Muscle layer of colon (tissue), 2 donors: Measurements from ENCODE around the gene SH3BP4.
"Not testable (repeated sequence)": the region's sequence is repeated elsewhere in the genome, so short reads cannot be mapped to it uniquely, and the experiment has no call there.

ENCODE experiments used
- H3K27ac ChIP-seq: one replicate; pipeline ENCODE4 v1.7.0; 2013; ENCODE audit warnings: low read depth, mild to moderate bottlenecking, low read length, moderate library complexity
- H3K27me3 ChIP-seq, 2 donors: one replicate each; pipeline ENCODE4 v1.7.0; 2013; ENCODE audit warnings: low read length in 2 of 2, mild to moderate bottlenecking in 2 of 2; ENCODE audit not compliant: insufficient read depth in 2 of 2, control insufficient read depth in 1 of 2
- H3K36me3 ChIP-seq: one replicate; pipeline ENCODE4 v1.7.0; 2013; ENCODE audit warnings: mild to moderate bottlenecking, low read length; ENCODE audit not compliant: insufficient read depth
- H3K4me1 ChIP-seq: one replicate; pipeline ENCODE4 v1.7.0; 2013; ENCODE audit warnings: mild to moderate bottlenecking, low read length; ENCODE audit not compliant: insufficient read depth
- H3K4me3 ChIP-seq, 2 donors: one replicate each; pipeline ENCODE4 v1.7.0; 2013; ENCODE audit warnings: low read length in 2 of 2, low read depth in 1 of 2, mild to moderate bottlenecking in 1 of 2, moderate library complexity in 1 of 2
- H3K9ac ChIP-seq: one replicate; pipeline ENCODE4 v1.7.0; 2013; ENCODE audit warnings: low read length
- H3K9me3 ChIP-seq: one replicate; pipeline ENCODE4 v1.7.0; 2013; ENCODE audit warnings: mild to moderate bottlenecking, low read length
- donor health status: abdominal sarcoma.
- donor health status: Adenocarcinoma of cecum.

Gene SH3BP4

DNA sequence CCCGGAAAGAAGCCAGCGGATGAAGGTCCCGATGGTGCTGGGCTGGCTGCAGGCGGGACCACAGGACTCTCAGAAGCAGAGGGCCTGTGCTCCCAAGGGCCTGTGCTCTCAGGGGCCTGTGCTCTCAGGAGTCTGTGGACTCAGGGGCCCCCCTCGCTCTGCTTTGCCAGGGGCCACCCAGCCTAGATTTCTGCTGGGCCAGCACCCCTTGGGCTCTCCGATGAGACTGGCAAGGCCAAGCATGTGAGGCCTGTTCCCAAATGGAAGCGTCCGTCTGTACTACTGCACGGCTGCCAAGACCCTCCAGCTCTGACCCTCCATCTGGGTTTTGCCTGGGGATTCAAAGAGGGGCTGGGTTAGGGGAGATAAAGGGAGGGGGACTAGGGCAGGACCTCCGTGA is 54.6 kb downstream of the SH3BP4 start:
- no peak overlapping the region for H3K4me3 ChIP-seq
- H3K9me3 ChIP-seq = no peaks in the 10 kb centered on the region
- no peak overlapping the region for H3K9ac ChIP-seq
- H3K4me1 ChIP-seq = no peaks in the 10 kb centered on the region
- H3K27me3 ChIP-seq = no peaks in the 10 kb centered on the region
- H3K27ac ChIP-seq = no peak overlapping the region
- H3K36me3 ChIP-seq = no peaks in the 10 kb centered on the region

DNA sequence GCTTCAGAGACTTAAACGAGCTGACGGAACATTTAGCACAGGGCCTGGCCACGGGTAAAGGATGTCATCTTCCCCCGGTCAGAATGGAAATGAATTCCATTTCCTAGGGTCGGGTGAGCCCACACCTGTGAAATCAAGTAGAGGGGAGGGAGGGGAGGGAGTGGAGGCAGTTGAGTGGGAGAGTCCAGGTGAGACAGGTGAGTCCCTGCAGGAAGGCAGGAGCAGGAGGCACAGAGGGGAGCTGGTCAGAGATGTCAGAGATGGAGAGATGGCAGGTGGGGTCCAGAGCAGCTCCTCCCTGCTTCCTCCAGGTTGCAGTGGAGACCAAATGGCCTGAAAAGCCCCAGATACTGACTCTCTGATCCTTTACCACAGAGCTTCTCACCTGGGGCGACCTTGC is 55.2 kb downstream of the SH3BP4 start:
- Histone ChIP-seq H3K4me1 (no peaks in the 10 kb centered on the region), H3K36me3 (no peaks in the 10 kb centered on the region), H3K27me3 (no peaks in the 10 kb centered on the region), H3K27ac (no peak overlapping the region), H3K9me3 (no peaks in the 10 kb centered on the region), H3K9ac (no peak overlapping the region), H3K4me3 (no peak overlapping the region)

DNA sequence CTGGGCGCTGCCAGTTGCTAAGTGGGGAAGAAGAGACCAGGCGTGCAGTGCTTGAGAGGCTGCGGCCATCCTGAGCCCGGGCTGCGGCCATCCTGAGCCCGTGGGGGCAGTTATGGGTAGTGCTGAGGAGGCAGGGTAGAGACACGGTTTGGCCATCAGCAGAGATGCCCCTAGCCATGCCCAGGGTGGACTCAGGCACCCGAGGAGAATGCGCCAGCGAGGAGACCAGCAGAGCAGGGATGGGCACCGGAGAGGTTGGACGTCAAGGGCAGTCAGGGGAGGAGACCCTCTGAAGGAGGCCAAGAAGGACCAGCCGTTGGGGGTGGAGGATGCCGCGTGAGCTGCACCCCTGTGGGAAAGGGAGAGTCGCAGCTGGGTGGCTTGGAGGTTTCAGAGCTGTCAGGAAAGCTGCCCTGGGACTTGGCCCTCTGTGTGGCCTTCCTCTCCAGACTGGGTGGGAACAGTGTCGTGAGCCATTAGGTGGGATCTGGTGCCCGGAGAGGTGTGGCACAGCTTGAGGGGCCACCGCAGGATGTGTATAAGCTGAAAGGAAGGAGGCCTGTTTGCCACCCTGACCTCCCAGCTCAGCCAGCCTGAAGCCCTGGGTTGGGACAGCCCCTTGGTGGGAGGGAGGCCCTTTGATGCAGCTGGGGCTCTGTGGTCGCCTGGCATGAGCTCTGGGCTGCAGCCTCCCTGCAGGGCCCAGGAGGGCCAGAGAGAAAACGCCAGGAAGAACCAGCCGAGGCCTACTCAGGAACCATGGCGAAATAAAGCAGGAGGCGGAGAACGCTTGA is 56.0 kb downstream of the SH3BP4 start:
- Histone ChIP-seq H3K36me3 (no peaks in the 10 kb centered on the region), H3K27me3 (no peaks in the 10 kb centered on the region), H3K4me1 (no peaks in the 10 kb centered on the region), H3K27ac (no peak overlapping the region), H3K4me3 (no peak overlapping the region), H3K9me3 (no peaks in the 10 kb centered on the region), H3K9ac (no peak overlapping the region)

DNA sequence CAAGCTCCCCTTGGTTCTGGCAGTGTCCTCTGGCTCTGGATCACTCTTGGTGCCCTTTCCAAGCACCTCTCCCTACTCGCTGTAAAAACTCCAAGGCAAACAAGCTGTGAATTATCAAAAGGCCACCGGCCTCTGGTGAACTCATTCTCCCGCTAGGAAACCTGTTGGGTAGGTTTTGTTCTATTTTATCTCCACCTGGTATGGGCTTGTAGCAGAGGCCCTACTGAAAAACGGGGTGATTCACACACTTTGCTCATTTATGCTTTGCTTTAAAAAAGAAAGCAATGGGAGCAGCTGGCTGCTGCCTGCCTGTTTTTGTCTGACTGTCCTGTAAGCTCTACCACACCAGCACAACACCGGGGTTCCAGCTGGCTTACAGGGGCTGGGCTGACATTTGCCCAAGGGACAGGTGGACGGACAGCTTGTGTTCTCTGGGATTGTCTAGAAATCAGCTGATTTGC is 56.8 kb downstream of the SH3BP4 start:
- Histone ChIP-seq H3K4me3 (no peak overlapping the region), H3K27me3 (no peaks in the 10 kb centered on the region), H3K36me3 (no peaks in the 10 kb centered on the region), H3K9me3 (no peaks in the 10 kb centered on the region), H3K27ac (no peak overlapping the region), H3K9ac (no peak overlapping the region), H3K4me1 (no peaks in the 10 kb centered on the region)

DNA sequence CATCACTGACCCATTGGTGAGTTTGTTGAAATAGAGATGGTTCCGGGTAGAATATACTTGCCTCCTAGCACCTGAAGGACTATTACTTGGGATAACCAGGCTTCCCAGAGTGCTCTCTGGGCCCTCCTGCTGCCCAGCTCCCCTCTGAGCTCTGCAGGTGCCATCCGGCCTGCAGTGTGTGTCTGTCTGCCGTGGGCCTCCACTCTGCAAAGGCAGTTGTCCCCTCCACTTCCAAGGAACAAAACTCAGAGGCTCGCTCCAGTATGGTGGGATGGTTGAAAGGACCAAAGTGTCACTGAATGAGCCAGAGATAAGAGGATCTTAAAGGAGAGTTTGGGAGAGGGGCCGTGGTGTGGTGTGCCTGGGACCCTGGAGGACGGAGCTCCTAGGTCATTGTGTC is 57.3 kb downstream of the SH3BP4 start:
- H3K4me3 ChIP-seq = no peak overlapping the region
- no peaks in the 10 kb centered on the region for H3K4me1 ChIP-seq
- no peak overlapping the region for H3K27ac ChIP-seq
- H3K36me3 ChIP-seq = no peaks in the 10 kb centered on the region
- no peak overlapping the region for H3K9ac ChIP-seq
- no peaks in the 10 kb centered on the region for H3K27me3 ChIP-seq
- no peaks in the 10 kb centered on the region for H3K9me3 ChIP-seq

DNA sequence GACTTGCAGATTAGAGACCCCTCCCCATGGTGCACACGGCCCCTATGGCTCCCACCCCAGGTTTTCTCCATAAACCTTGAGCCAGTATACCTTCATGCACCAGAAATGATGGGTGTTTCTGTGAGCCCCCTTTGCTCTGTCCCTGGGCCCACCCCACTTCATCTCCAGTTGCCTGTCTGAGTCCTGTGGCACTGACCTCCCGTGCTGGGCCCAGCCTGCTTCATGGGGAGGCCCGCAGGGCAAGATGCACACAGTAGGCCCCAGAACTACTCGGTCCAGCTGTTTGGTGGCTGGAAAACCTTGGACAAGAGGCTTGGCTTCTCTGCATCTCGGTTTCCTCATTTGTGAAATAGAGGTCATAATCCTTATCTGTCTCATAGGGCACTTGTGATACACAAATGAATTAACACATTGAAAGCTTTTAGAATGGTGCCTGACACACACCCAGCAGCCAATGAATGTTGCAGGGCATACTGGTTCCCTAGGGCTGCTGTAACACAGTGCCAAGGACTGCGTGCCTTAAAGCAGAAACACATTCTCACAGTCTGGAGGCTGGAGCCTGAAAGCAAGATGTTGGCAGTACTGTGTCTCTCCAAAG is 58.4 kb downstream of the SH3BP4 start:
- Histone ChIP-seq H3K36me3 (no peaks in the 10 kb centered on the region), H3K4me1 (no peaks in the 10 kb centered on the region), H3K27ac (no peak overlapping the region), H3K4me3 (no peak overlapping the region), H3K9ac (no peak overlapping the region), H3K9me3 (peaks cover 3% of the 10 kb centered on the region), H3K27me3 (no peaks in the 10 kb centered on the region)

DNA sequence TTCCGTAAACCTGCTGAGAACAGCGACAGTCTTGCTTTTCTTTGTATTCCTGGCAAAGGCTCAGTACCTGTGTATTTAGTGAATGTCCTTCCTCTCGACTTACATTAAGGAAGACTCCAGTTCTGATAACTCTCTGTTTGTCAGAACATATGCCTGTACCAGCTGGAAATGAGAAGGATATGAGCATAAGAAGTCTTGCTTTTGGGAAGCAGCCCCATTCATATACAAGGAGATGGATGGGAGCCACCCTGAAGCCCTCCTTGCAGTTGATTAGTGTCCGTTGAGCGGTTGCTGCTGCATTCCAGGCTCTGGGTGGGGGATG is 59.8 kb downstream of the SH3BP4 start:
- Histone ChIP-seq H3K36me3 (no peaks in the 10 kb centered on the region), H3K9me3 (peaks cover 6% of the 10 kb centered on the region), H3K4me1 (no peaks in the 10 kb centered on the region)

DNA sequence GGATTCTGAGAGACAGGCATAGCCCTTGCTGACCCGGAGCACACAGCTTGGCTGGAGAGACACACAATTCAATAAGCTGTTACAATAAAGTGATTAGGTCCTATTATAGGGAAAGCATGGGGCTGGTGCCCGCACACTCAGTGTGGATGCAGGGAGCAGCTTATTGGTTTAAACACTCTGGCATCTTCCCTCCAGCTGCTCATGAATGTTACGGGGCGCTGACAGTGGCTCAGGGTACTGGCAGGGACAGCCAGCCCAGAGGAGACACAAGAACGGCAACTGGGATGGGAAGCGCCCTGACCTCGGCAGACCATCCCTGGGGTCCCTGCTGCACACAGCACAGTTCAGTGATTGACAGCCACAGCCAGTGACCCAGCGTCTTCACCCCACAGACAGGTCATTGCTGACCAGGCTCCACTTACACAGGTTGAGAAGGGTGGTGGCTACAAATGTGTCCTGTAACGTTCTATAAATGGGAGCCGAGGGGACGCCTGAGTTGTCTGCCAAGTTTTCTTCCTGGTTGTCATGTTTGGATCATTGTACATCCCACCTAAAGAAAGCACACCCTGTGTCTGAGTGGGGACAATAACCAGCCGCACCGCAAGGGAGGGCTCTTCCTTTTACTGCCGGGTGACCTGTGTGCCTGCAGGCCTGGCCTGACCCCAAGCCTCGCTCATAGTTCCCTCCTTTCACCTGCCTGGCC is 60.3 kb downstream of the SH3BP4 start:
- Histone ChIP-seq H3K9me3 (peaks cover 6% of the 10 kb centered on the region), H3K36me3 (no peaks in the 10 kb centered on the region), H3K27me3 (no peaks in the 10 kb centered on the region), H3K9ac (no peak overlapping the region), H3K4me3 (no peak overlapping the region), H3K27ac (no peak overlapping the region), H3K4me1 (no peaks in the 10 kb centered on the region)

More for the DNA sequence above, 59.8 kb downstream of the SH3BP4 start:
- Histone ChIP-seq H3K4me3 (no peak overlapping the region), H3K9ac (no peak overlapping the region), H3K27ac (no peak overlapping the region), H3K27me3 (no peaks in the 10 kb centered on the region)

DNA sequence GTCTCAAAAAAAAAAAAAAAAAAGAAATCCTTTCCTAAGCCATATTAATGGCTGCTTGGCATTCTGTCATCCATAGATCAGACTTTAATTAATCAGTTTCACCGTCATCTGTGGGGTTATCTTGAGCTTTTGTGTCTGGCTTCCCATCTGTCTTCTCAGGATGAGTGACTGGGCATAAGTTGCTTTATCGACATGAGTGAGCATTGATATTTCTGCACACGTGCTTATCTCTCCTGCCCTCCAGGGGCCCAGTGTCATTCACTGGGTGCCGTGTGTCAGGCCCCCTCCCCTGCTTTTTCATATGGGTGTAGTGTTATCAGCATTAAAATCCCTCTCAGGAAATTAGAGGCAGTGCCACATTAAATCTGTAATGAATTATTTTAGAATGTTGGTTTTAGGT is 65.6 kb downstream of the SH3BP4 start:
- H3K36me3 ChIP-seq = no peaks in the 10 kb centered on the region
- no peak overlapping the region for H3K4me3 ChIP-seq
- no peaks in the 10 kb centered on the region for H3K4me1 ChIP-seq
- H3K27me3 ChIP-seq = no peaks in the 10 kb centered on the region
- H3K9ac ChIP-seq = no peak overlapping the region
- peaks cover 6% of the 10 kb centered on the region for H3K9me3 ChIP-seq
- no peak overlapping the region for H3K27ac ChIP-seq

DNA sequence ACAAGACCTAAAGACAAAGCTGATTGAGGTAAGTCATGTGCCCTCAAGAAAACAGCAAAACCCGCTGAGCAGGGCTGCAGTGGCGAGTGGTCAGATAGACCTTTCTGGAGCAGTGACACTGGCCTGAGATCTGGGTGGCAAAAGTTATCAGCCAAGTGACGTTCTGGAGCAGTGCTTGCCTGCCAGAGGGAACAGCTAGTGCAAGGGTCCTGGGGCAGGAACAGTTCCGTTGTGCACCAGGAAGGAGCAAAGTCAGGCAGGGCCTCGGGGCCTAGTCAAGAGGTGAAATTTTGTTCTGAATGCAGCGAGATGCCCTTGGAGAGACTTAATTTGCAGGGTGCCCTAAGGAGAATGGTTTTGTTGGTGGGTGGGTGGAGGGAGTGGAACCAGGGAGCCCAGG is 67.0 kb downstream of the SH3BP4 start:
- H3K4me3 ChIP-seq = no peak overlapping the region
- H3K9me3 ChIP-seq = peaks cover 6% of the 10 kb centered on the region
- no peaks in the 10 kb centered on the region for H3K36me3 ChIP-seq
- H3K9ac ChIP-seq = no peak overlapping the region
- H3K27ac ChIP-seq = no peak overlapping the region
- H3K27me3 ChIP-seq = no peaks in the 10 kb centered on the region
- H3K4me1 ChIP-seq = no peaks in the 10 kb centered on the region

DNA sequence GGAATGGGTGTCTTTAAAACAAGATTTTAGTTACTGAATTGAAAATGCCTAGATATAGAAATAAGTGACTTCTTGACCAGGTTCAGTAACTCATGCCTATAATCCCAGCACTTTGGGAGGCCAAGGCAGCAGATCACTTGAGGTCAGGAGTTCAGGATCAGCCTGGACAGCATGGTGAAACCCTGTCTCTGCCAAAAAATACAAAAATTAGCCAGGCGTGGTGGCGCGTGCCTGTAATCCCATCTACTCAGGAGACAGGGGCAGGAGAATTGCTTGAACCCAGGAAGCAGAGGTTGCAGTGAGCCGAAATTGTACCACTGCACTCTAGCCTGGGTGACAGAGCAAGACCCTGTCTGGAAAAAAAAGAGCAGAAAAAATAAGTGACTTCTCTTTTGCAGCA is 68.3 kb downstream of the SH3BP4 start:
- not testable (repeated sequence) for H3K4me3 ChIP-seq, H3K9me3 ChIP-seq, H3K4me1 ChIP-seq, H3K27me3 ChIP-seq, H3K9ac ChIP-seq, H3K36me3 ChIP-seq, H3K27ac ChIP-seq
